Activated naive CD4-positive, alpha-beta T cell treated with anti-CD3 and anti-CD28 coated beads, Interleukin-2, amount 10 ng/mL, durations not matched to agents 7 days and 5 days (primary cell): ENCODE results near the gene ELMO3.

Source experiments
- CTCF ChIA-PET: fragments of 350-600 bp; sonication (Branson Sonifier 250); formaldehyde crosslinking; loops from one replicate; lab custom pipeline; 2021; ENCODE audit warnings: antibody characterized with exemption; lab: Charles Lee
- DNase-seq: peaks from one replicate; pipeline ENCODE4 v3.0.0-alpha.2; 2020
- H3K27ac Mint-ChIP-seq: one replicate; pipeline ENCODE4 v1.8.0; 2021; ENCODE audit warnings: mild to moderate bottlenecking, moderate library complexity, mixed read lengths
- H3K27me3 Mint-ChIP-seq: one replicate; pipeline ENCODE4 v1.8.0; 2021; ENCODE audit warnings: mild to moderate bottlenecking, mixed read lengths
- H3K36me3 Mint-ChIP-seq: one replicate; pipeline ENCODE4 v1.8.0; 2021; ENCODE audit warnings: mixed read lengths
- H3K4me1 Mint-ChIP-seq: one replicate; pipeline ENCODE4 v1.8.0; 2021; ENCODE audit warnings: mixed read lengths
- H3K4me3 Mint-ChIP-seq: one replicate; pipeline ENCODE4 v1.8.0; 2021; ENCODE audit warnings: mild to moderate bottlenecking, moderate library complexity, mixed read lengths
- H3K9me3 Mint-ChIP-seq: one replicate; pipeline ENCODE4 v1.8.0; 2021; ENCODE audit warnings: mixed read lengths

The ELMO3 gene

DNA sequence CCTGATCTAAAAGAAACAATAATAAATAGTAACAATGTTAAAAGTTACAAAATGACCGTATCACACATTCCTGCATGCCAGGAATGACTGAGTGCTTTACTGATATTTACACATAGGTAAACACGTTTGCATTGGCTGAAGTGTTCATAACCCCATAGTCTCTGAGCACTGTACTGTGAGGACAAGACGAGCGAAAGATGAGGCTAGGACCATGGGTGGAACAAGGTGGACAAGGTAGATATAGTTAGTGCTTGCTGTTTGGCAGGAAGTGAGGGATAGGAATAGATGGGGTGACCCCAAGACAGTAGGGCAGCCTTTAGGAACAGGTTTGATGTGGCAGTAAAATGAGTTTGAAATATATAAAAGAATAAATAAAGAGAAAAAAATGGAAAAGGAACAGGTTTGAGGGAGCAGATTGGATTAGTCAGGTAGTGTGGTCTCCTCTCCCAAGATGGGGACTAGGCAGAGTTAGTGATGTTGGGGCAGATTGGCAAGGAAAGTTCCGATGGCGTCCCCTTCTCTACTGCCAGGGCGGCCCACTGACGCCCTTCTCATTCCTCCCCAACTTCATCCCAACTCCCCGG, 7.4 kb upstream of the ELMO3 start:
- Mint-ChIP-seq H3K9me3 (no peaks in the 10 kb centered on the region), H3K27me3 (peaks cover 14% of the 10 kb centered on the region), H3K4me3 (peak overlapping the region; percentile 81), H3K4me1 (peaks cover 41% of the 10 kb centered on the region), H3K36me3 (peaks cover 32% of the 10 kb centered on the region), H3K27ac (peak overlapping the region; percentile 78)
- CTCF ChIA-PET = no interaction called here
- DNase-seq = no peak

DNA sequence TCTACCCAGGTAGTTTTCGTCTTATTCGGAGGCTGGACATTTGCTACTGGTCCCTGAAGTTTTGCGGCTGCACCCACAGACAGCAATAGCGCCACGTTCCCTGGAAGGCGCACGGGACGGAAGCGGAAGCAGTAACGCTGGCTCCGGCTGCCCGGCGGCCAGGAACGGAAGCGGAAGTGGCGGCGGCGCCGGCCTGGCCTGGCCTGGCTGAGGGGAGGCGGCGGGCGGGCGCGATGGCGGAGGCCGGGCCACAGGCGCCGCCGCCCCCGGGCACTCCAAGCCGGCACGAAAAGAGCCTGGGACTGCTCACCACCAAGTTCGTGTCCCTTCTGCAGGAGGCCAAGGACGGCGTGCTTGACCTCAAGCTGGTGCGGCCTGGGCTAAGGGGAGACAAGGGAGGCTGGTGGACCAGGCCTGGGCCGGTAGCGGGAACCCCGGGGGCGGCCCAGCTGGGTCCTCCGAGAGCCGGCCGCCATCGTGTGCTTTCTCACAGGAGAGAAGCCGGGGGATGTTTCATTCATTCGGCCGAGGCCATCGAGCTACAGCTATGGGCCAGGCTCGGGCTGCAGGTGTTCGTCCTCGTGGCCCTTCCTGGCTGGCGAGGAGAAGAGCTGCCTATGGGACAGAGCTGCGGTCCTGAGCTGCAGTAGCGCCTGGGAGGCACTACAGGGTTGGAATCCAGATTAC, 6.8 kb upstream of the ELMO3 start, which contains the start of gene E2F4:
E2F4 (plus strand) TSS at position 161 of the 687 bp plus-strand sequence; CDS start at position 234, 73 bp downstream.
- peaks cover 36% of the 10 kb centered on the region for H3K36me3 Mint-ChIP-seq
- no peaks in the 10 kb centered on the region for H3K9me3 Mint-ChIP-seq
- peak within 1 kb of the TSS; percentile 81 for H3K4me3 Mint-ChIP-seq
- peaks cover 8% of the 10 kb centered on the region for H3K27me3 Mint-ChIP-seq
- DNase-seq = peak; percentile 91
- CTCF ChIA-PET = interaction anchor here (1.1 to 1.4 kb wide), 3 partner anchors 31 to 57 kb away, joined by 3 to 4 read pairs (median 4); partner anchors contain the start of gene SLC9A5
- peaks cover 45% of the 10 kb centered on the region for H3K4me1 Mint-ChIP-seq
- peak within 1 kb of the TSS; percentile 78 for H3K27ac Mint-ChIP-seq

DNA sequence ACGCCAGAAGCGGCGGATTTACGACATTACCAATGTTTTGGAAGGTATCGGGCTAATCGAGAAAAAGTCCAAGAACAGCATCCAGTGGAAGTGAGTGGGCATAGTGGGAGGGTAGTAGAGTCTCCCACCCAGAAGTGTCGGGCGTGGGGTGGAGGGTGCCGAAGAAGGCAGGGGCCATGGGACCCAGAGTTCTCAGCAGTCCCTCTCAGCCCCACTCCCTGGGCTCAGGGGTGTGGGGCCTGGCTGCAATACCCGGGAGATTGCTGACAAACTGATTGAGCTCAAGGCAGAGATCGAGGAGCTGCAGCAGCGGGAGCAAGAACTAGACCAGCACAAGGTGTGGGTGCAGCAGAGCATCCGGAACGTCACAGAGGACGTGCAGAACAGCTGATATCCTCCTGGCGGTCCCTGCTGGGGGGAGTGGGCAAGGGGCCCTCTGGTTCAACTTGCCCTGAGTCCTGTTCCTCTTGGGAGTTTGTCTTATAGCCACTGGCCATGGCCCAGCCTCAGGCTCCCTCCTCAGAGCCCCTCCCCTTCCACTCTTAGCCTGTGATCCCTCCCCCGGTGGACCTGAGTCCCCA, 6.1 kb upstream of the ELMO3 start:
- Mint-ChIP-seq H3K4me3 (peak overlapping the region; percentile 81), H3K27me3 (peaks cover 4% of the 10 kb centered on the region), H3K36me3 (peaks cover 39% of the 10 kb centered on the region), H3K4me1 (peaks cover 45% of the 10 kb centered on the region), H3K27ac (peak overlapping the region; percentile 72), H3K9me3 (no peaks in the 10 kb centered on the region)
- no peak for DNase-seq
- CTCF ChIA-PET = interaction anchor here (1.1 to 1.4 kb wide), 3 partner anchors 30 to 56 kb away, joined by 3 to 4 read pairs (median 4); partner anchors contain the start of gene SLC9A5

DNA sequence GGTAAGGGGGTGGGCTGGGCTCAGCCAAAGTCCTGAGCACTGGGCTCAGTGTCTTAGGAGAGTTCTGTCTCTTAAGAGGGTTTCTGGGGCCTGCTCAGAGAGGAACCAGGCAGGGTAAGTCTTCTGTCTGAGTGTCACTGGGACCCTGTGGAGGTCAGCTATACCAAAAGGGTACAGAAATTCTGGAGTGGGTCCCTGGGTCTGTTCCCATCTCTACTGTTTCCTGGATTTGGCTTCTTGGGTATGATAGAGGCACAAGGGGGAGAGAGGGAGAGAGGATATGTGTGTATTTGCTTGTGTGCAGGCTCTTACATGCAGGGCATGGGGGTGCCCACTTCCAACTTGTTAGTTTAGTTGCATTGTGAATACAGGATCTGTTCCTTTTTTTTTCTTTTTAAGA, 5.4 kb upstream of the ELMO3 start:
- no peak for DNase-seq
- H3K27me3 Mint-ChIP-seq = peaks cover 4% of the 10 kb centered on the region
- H3K4me3 Mint-ChIP-seq = peak overlapping the region; percentile 81
- CTCF ChIA-PET = interaction anchor here (0.9 to 1.4 kb wide), 3 partner anchors 8 to 30 kb away, joined by 3 to 4 read pairs (median 4); no protein-coding TSS in a partner anchor
- no peaks in the 10 kb centered on the region for H3K9me3 Mint-ChIP-seq
- peak overlapping the region; percentile 68 for H3K27ac Mint-ChIP-seq
- H3K4me1 Mint-ChIP-seq = peaks cover 47% of the 10 kb centered on the region
- peaks cover 45% of the 10 kb centered on the region for H3K36me3 Mint-ChIP-seq

DNA sequence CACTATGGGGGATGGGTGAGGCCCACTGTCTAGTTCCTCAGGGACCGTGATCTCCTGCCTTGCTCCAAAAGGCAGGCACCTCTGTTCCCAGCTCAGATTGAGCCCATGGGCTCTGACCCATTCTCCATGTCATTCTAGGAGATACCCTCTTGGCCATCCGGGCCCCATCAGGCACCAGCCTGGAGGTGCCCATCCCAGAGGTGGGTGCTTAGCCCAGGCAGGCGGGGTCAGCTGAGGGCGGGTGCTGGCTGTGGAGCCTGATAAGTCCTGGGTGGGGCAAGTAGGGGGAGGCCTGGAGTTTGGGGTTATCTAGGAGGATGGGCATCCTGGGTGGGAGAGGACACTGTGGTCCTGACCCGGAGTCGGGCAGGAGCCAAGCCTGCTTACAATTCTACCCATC, 4.7 kb upstream of the ELMO3 start:
- H3K27me3 Mint-ChIP-seq = peaks cover 4% of the 10 kb centered on the region
- H3K27ac Mint-ChIP-seq = no peak overlapping the region
- no peaks in the 10 kb centered on the region for H3K9me3 Mint-ChIP-seq
- no peak for DNase-seq
- CTCF ChIA-PET = interaction anchor here (0.8 to 1.2 kb wide), 4 partner anchors 9 to 33 kb away, joined by 3 to 4 read pairs (median 3); partner anchors contain the start of genes NOL3 and TMEM208
- peak overlapping the region; percentile 81 for H3K4me3 Mint-ChIP-seq
- H3K36me3 Mint-ChIP-seq = peaks cover 46% of the 10 kb centered on the region
- H3K4me1 Mint-ChIP-seq = peaks cover 47% of the 10 kb centered on the region

DNA sequence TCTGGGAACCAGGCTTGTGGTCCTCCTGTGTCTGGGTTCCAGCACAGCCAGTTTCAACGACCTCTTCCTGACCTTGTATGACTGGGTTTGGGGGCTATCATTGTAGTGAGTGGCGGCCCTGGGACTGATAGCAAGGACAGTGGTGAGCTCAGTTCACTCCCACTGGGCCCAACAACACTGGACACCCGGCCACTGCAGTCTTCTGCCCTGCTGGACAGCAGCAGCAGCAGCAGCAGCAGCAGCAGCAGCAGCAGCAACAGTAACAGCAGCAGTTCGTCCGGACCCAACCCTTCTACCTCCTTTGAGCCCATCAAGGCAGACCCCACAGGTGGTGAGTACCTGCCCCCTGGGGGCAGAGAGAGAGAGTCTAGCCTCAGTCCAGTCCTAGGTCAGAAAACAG, 3.3 kb upstream of the ELMO3 start:
- CTCF ChIA-PET = interaction anchor here (0.9 kb wide), 1 partner anchor 31 kb away, joined by 3 read pairs; the partner anchor contains the start of gene TMEM208
- no peak overlapping the region for H3K4me3 Mint-ChIP-seq
- peaks cover 53% of the 10 kb centered on the region for H3K36me3 Mint-ChIP-seq
- DNase-seq = no peak
- peaks cover 47% of the 10 kb centered on the region for H3K4me1 Mint-ChIP-seq
- no peak overlapping the region for H3K27ac Mint-ChIP-seq
- H3K9me3 Mint-ChIP-seq = no peaks in the 10 kb centered on the region
- H3K27me3 Mint-ChIP-seq = no peaks in the 10 kb centered on the region

DNA sequence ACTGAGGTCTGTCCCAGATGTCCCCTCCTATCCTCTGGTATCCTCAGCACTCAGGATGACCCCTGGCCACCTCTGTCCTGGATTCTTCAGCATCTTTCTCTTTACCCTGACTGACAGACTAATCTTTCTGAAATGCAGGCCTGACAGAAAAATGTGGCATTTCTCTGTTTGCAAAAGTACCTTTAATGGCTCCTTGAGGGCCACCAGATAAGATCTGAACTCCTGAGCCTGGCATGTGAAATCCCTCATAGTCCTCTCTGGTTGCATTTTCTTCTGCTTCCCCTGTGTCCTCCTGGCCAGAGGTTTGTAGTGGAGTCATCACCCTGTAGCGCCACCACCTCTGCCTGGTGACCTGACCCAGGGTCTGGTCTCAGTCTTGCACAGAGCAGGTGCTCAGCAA, 2.0 kb upstream of the ELMO3 start:
- Mint-ChIP-seq H3K9me3 (no peaks in the 10 kb centered on the region), H3K36me3 (peaks cover 56% of the 10 kb centered on the region), H3K4me3 (no peak overlapping the region)

DNA sequence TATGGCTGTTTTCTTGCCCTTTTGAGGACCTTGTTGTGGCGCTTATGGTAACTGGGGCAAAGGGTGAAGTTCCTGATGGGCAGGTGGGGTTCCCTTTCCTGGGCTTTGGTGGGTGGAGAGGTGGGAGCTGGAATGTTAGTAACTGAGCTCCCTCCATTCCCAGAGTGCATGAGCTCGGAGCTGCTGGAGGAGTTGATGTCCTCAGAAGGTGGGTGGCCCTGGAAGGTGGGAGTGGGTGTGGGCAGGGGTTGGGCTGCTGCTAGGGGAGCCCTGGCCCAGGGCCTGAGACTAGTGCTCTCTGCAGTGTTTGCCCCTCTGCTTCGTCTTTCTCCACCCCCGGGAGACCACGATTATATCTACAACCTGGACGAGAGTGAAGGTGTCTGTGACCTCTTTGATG, 1.2 kb upstream of the ELMO3 start:
- Mint-ChIP-seq H3K4me1 (peaks cover 36% of the 10 kb centered on the region), H3K36me3 (peaks cover 55% of the 10 kb centered on the region), H3K27me3 (no peaks in the 10 kb centered on the region), H3K9me3 (no peaks in the 10 kb centered on the region), H3K4me3 (no peak overlapping the region), H3K27ac (no peak overlapping the region)
- CTCF ChIA-PET = interaction anchor here (0.8 to 1.9 kb wide), 9 partner anchors 8 to 230 kb away, joined by 3 to 7 read pairs (median 5); partner anchors contain the start of genes EXOC3L1, TMEM208 and TPPP3
- DNase-seq = no peak

More for the DNA sequence above, 2.0 kb upstream of the ELMO3 start:
- CTCF ChIA-PET = interaction anchor here (1.3 to 1.9 kb wide), 3 partner anchors 12 to 30 kb away, joined by 3 to 6 read pairs (median 6); partner anchors contain the start of gene TMEM208
- no peak overlapping the region for H3K27ac Mint-ChIP-seq
- peaks cover 41% of the 10 kb centered on the region for H3K4me1 Mint-ChIP-seq
- no peak for DNase-seq
- no peaks in the 10 kb centered on the region for H3K27me3 Mint-ChIP-seq

DNA sequence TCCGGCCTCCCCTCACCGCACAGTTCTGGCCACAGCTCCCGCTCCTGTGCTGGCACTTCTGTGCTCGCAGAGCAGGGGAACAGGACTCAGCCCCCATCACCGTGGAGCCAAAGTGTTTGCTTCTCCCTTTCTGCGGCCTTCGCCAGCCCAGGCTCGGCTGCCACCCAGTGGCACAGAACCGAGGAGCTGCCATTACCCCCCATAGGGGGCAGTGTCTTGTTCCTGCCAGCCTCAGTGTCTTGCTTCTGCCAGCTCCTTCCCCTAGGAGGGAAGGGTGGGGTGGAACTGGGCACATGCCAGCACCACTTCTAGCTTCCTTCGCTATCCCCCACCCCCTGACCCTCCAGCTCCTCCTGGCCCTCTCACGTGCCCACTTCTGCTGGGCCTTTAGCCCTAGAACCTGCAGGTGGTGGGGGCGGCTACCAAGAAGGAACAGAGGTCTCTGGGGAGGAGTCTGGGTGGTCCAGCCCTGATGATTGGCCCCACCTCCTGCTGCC, 645 bp upstream of the ELMO3 start:
- Mint-ChIP-seq H3K9me3 (no peaks in the 10 kb centered on the region), H3K27me3 (no peaks in the 10 kb centered on the region), H3K4me1 (peaks cover 31% of the 10 kb centered on the region), H3K27ac (peak overlapping the region; percentile 37), H3K4me3 (no peak overlapping the region), H3K36me3 (peaks cover 55% of the 10 kb centered on the region)
- CTCF ChIA-PET = interaction anchor here (0.8 to 1.9 kb wide), 8 partner anchors 8 to 230 kb away, joined by 3 to 7 read pairs (median 5); partner anchors contain the start of genes EXOC3L1, TMEM208 and TPPP3
- peak; percentile 52 for DNase-seq

DNA sequence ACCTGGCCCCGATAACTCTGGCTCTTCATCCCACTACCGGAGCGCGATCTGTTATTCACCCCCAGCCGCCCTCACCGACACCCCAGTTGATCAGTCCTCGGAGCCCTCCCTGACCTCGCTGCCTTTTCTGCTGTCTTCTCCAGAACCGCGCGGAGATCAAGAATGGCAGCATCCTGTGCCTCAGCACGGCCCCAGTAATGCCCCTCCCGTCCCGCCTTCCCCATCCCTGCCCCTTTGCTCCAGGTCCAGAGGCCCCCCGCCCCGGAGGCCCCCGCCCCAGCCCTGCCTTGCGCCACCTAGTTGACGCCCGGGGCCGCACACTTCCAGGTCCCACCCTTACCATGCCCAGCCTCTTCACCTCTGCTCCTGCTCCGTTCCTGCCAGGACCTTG, 872 bp downstream of the ELMO3 start:
- CTCF ChIA-PET = interaction anchor here (0.9 kb wide), 1 partner anchor 187 kb away, joined by 3 read pairs; no protein-coding TSS in a partner anchor
- Mint-ChIP-seq H3K27me3 (no peaks in the 10 kb centered on the region), H3K4me1 (peaks cover 19% of the 10 kb centered on the region), H3K36me3 (peaks cover 48% of the 10 kb centered on the region), H3K4me3 (no peak overlapping the region), H3K27ac (no peak overlapping the region), H3K9me3 (no peaks in the 10 kb centered on the region)
- DNase-seq = no peak

DNA sequence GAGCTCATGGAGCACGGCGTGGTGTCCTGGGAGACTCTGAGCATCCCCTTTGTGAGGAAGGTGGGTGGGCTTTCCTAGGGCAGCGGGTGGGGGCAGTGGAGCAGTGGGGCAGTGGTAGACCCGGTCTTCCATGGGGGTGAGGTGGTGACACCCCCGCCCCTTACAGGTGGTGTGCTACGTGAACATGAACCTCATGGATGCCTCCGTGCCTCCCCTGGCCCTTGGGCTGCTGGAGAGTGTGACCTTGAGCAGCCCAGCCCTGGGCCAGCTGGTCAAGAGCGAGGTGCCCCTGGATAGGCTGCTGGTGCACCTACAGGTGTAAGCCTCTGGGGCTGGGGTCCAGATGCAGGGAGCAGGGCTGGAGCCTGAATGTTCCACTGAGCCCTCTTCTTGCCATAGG, 1.6 kb downstream of the ELMO3 start:
- Mint-ChIP-seq H3K27ac (no peak overlapping the region), H3K27me3 (no peaks in the 10 kb centered on the region), H3K4me1 (peaks cover 16% of the 10 kb centered on the region), H3K4me3 (no peak overlapping the region), H3K36me3 (peaks cover 42% of the 10 kb centered on the region), H3K9me3 (no peaks in the 10 kb centered on the region)
- DNase-seq = no peak
- CTCF ChIA-PET = interaction anchor here (0.9 kb wide), 1 partner anchor 187 kb away, joined by 3 read pairs; no protein-coding TSS in a partner anchor

DNA sequence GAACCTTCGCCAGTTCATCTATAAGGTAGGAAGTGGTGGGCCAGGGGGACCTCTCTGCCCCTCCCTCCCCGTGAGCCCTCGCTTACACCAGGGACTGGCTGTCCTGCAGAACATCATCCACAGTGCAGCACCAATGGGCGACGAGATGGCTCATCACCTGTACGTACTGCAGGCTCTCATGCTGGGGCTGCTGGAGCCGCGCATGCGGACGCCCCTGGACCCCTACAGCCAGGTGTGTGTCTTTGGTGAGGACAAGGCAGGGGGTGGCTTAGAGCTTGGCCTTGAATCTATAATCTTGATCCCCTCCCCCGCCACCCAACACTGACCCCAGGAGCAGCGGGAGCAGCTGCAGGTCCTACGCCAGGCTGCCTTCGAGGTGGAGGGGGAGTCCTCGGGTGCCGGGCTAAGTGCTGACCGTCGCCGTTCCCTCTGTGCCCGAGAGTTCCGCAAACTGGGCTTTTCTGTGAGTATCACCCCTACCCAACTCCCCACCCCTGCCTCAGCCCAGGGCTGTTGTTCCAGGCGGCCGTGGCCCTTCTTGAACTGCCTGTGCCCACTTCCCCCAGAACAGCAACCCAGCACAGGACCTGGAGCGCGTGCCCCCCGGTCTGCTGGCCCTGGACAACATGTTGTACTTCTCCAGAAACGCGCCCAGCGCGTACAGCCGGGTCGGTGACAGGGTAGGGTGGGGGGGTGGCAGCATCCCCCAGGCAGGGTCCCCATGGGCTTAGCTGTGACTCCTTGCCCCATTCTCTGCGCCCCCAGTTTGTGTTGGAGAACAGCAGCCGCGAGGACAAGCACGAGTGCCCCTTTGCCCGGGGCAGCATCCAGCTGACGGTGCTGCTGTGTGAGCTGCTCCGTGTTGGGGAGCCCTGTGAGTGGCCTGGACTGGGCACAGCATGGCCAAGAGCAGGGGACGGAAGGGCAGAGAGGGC, 2.7 kb downstream of the ELMO3 start:
- CTCF ChIA-PET = no interaction called here
- Mint-ChIP-seq H3K36me3 (peaks cover 35% of the 10 kb centered on the region), H3K4me1 (peaks cover 4% of the 10 kb centered on the region), H3K4me3 (no peak overlapping the region), H3K9me3 (no peaks in the 10 kb centered on the region), H3K27ac (no peak overlapping the region), H3K27me3 (no peaks in the 10 kb centered on the region)
- DNase-seq = no peak

DNA sequence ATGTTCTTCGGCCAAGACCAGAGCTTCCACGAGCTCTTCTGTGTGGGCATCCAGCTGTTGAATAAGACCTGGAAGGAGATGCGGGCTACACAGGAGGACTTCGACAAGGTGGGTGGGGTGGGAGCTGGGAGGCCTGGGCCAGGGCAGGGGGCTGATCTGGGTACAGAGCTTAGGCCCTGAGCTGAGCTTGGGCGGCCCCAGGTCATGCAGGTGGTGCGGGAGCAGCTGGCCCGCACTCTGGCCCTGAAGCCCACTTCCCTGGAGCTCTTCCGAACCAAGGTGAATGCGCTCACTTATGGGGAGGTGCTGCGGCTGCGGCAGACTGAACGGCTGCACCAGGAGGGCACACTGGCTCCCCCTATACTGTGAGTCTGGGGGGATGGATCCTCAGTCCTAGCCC, 3.5 kb downstream of the ELMO3 start:
- peaks cover 33% of the 10 kb centered on the region for H3K36me3 Mint-ChIP-seq
- H3K27ac Mint-ChIP-seq = no peak overlapping the region
- no peak for DNase-seq
- no peaks in the 10 kb centered on the region for H3K9me3 Mint-ChIP-seq
- CTCF ChIA-PET = interaction anchor here (1.0 kb wide), 1 partner anchor 9 kb away, joined by 3 read pairs; no protein-coding TSS in a partner anchor
- H3K4me3 Mint-ChIP-seq = no peak overlapping the region
- no peaks in the 10 kb centered on the region for H3K27me3 Mint-ChIP-seq
- peaks cover 2% of the 10 kb centered on the region for H3K4me1 Mint-ChIP-seq
